Smooth muscle cell (in vitro differentiated cells): Measurements from ENCODE around the gene TERT. TPM values are rescaled to one million over a fixed set of nuclear protein-coding genes. Genes with fewer than 3 reads are reported as not detected.

Experiments used
- DNase-seq: peaks from one replicate; lab custom pipeline; 2025; ENCODE audit not compliant: unreplicated experiment; lab: John Stamatoyannopoulos, UW
- H2AFZ ChIP-seq: fragments of 200-600 bp; sonication (generic); 2 replicates; pipeline ENCODE4 v1.6.0; 2016; ENCODE audit warnings: antibody characterized with exemption, low read depth, mild to moderate bottlenecking
- H3F3A ChIP-seq: fragments of 200-600 bp; sonication (generic); 2 replicates; pipeline ENCODE4 v1.6.0; 2017; ENCODE audit warnings: antibody characterized with exemption, low read depth
- H3K27ac ChIP-seq: fragments of 200-600 bp; sonication (generic); 2 replicates; pipeline ENCODE4 v1.5.1; 2016; ENCODE audit warnings: low read depth, mild to moderate bottlenecking
- H3K27me3 ChIP-seq: fragments of 200-600 bp; sonication (generic); 2 replicates; pipeline ENCODE4 v1.6.1; 2016; ENCODE audit warnings: low read depth, mild to moderate bottlenecking
- H3K36me3 ChIP-seq: fragments of 200-600 bp; sonication (generic); 2 replicates; pipeline ENCODE4 v1.5.1; 2016; ENCODE audit warnings: low read depth
- H3K4me1 ChIP-seq: fragments of 200-600 bp; sonication (generic); 2 replicates; pipeline ENCODE4 v1.5.1; 2016; ENCODE audit warnings: low read depth
- H3K4me2 ChIP-seq: fragments of 200-600 bp; sonication (generic); 2 replicates; pipeline ENCODE4 v1.6.0; 2016; ENCODE audit warnings: mild to moderate bottlenecking
- H3K4me3 ChIP-seq: fragments of 200-600 bp; sonication (generic); 2 replicates; pipeline ENCODE4 v1.5.1; 2016; ENCODE audit warnings: mild to moderate bottlenecking
- H3K79me2 ChIP-seq: fragments of 200-600 bp; sonication (generic); 2 replicates; pipeline ENCODE4 v1.6.0; 2016; ENCODE audit warnings: low read depth, mild to moderate bottlenecking
- H3K9ac ChIP-seq: fragments of 200-600 bp; sonication (generic); 2 replicates; pipeline ENCODE4 v1.6.0; 2016; ENCODE audit warnings: low read depth
- H3K9me3 ChIP-seq: fragments of 200-600 bp; sonication (generic); replicated peaks from 2 replicates; pipeline ENCODE4 v1.5.1; 2016; ENCODE audit warnings: low read depth
- H4K20me1 ChIP-seq: fragments of 200-600 bp; sonication (generic); 2 replicates; pipeline ENCODE4 v1.6.0; 2016; ENCODE audit warnings: low read depth
- CTCF ChIP-seq: fragments of 200-600 bp; sonication (generic); IDR thresholded peaks from 2 replicates; pipeline ENCODE4 v1.5.1; 2017; ENCODE audit warnings: borderline replicate concordance, mild to moderate bottlenecking, antibody characterized with exemption; ENCODE audit not compliant: insufficient read depth, poor library complexity, severe bottlenecking
- whole genome bisulfite sequencing: methylation state at CpG from one replicate; pipeline ENCODE4 v1.1.7; 2016; ENCODE audit warnings: low lambda C conversion rate; 5-methylcytosine and 5-hydroxymethylcytosine counted together
- polyA plus RNA-seq: library from polyadenylated mRNA; unstranded; fragments of >200 nt; fragmentation: Nextera tagmentation; extraction: Ambion mirVana; gene quantifications from 2 replicates; pipeline ENCODE4 v1.2.1, GENCODE V29; 2016
- total RNA-seq: library from RNA; depleted of rRNA; stranded (reverse); fragments of >200 nt; gene quantifications from 2 replicates; pipeline ENCODE4 v1.2.3, GENCODE V29; 2014

Gene TERT
- total and polyA plus RNA-seq, 2 experiments from 2014 or later: not detected

GRCh38 chr5:1266791-1267190 lies 28.1 kb downstream of the TERT start:
- no peak overlapping the region for H3K4me2 ChIP-seq
- H3K36me3 ChIP-seq: no peaks in the 10 kb centered on the region
- no peaks in the 10 kb centered on the region for H3K79me2 ChIP-seq
- H3K9me3 ChIP-seq: no peaks in the 10 kb centered on the region
- H4K20me1 ChIP-seq: no peaks in the 10 kb centered on the region
- H2AFZ ChIP-seq: no peak overlapping the region
- H3K4me3 ChIP-seq: no peak overlapping the region
- no peaks in the 10 kb centered on the region for H3K4me1 ChIP-seq
- no peaks in the 10 kb centered on the region for H3K27me3 ChIP-seq
- no peaks in the 10 kb centered on the region for H3F3A ChIP-seq
- TF ChIP-seq CTCF: no peak
- H3K27ac ChIP-seq: no peak overlapping the region
- DNase-seq: no peak
- WGBS: 94% methylated on average over 9 of the region's 9 CpGs
- no peak overlapping the region for H3K9ac ChIP-seq

- no peak overlapping the region for H3K4me2 ChIP-seq
- no peak for DNase-seq
- no peak for TF ChIP-seq CTCF
- no peak overlapping the region for H3K4me3 ChIP-seq
- no peaks in the 10 kb centered on the region for H3K79me2 ChIP-seq
- no peaks in the 10 kb centered on the region for H3K4me1 ChIP-seq
- H2AFZ ChIP-seq: no peak overlapping the region
- no peak overlapping the region for H3K27ac ChIP-seq
- H3K27me3 ChIP-seq: no peaks in the 10 kb centered on the region
- no peaks in the 10 kb centered on the region for H3K36me3 ChIP-seq
- no peak overlapping the region for H3K9ac ChIP-seq
- H3F3A ChIP-seq: no peaks in the 10 kb centered on the region
- H4K20me1 ChIP-seq: no peaks in the 10 kb centered on the region
- no peaks in the 10 kb centered on the region for H3K9me3 ChIP-seq
- 95% methylated on average over 33 of the region's 40 CpGs for WGBS
Observed at GRCh38 chr5:1265461-1266455, 29.1 kb downstream of the TERT start.

GRCh38 chr5:1265026-1265425 lies 29.8 kb downstream of the TERT start:
- H2AFZ ChIP-seq: no peak overlapping the region
- no peak overlapping the region for H3K27ac ChIP-seq
- no peak overlapping the region for H3K9ac ChIP-seq
- no peaks in the 10 kb centered on the region for H3K4me1 ChIP-seq
- WGBS: 96% methylated on average over 15 of the region's 15 CpGs
- no peak overlapping the region for H3K4me2 ChIP-seq
- H4K20me1 ChIP-seq: no peaks in the 10 kb centered on the region
- no peaks in the 10 kb centered on the region for H3K79me2 ChIP-seq
- H3K4me3 ChIP-seq: no peak overlapping the region
- H3K27me3 ChIP-seq: no peaks in the 10 kb centered on the region
- H3F3A ChIP-seq: no peaks in the 10 kb centered on the region
- TF ChIP-seq CTCF: no peak
- no peak for DNase-seq
- no peaks in the 10 kb centered on the region for H3K9me3 ChIP-seq
- H3K36me3 ChIP-seq: no peaks in the 10 kb centered on the region
